ENCODE data around the gene GRIK4. TPM values are rescaled to one million over a fixed set of nuclear protein-coding genes. Genes with fewer than 3 reads are reported as not detected.

The GRIK4 gene
- total and polyA plus RNA-seq, 2 of the 4 experiments (the other 2 are of a cell fraction), result 0.18 to 0.38 TPM

GRCh38 chr11:120898568-120898967, 387.0 kb downstream of the GRIK4 start:
- Histone ChIP-seq H2BK120ac (ENCODE audit: low read depth, low read length) (no peak overlapping the region), H2BK5ac (ENCODE audit: low read depth, low read length, poor library complexity, severe bottlenecking) (no peak overlapping the region), H3K27ac (ENCODE audit: insufficient read depth, low read length) (no peak overlapping the region), H3K4ac (ENCODE audit: low read depth, low read length) (no peak overlapping the region), H2AK9ac (replicated peaks; ENCODE audit: low read depth, low read length, poor library complexity) (no peak overlapping the region), H3K36me3 (ENCODE audit: control insufficient read depth, insufficient read depth, low read length) (no peaks in the 10 kb centered on the region), H3K4me2 (ENCODE audit: low read depth, low read length) (no peak overlapping the region), H3K9ac (ENCODE audit: low read depth, low read length) (no peak overlapping the region), H3K27me3 (ENCODE audit: control insufficient read depth, insufficient read depth, low read length) (peaks cover 16% of the 10 kb centered on the region), H3K18ac (ENCODE audit: low read depth, low read length) (no peak overlapping the region), H3K9me3 (ENCODE audit: control insufficient read depth, insufficient read depth, low read length) (no peaks in the 10 kb centered on the region), H2AFZ (replicated peaks; ENCODE audit: low read length, poor library complexity) (no peak overlapping the region), H3K9me1 (ENCODE audit: insufficient read depth, low read length) (no peaks in the 10 kb centered on the region), H3K79me1 (ENCODE audit: low read depth in 1 of 2, low read length in 2 of 2) (no peaks in the 10 kb centered on the region), H3K23ac (ENCODE audit: low read depth, low read length) (no peak overlapping the region), H4K8ac (ENCODE audit: low read depth in 2 of 2, low read length in 2 of 2) (no peak overlapping the region), H3K4me1 (ENCODE audit: control insufficient read depth, insufficient read depth, low read length) (no peaks in the 10 kb centered on the region), H4K20me1 (ENCODE audit: insufficient read depth, low read length) (no peaks in the 10 kb centered on the region; the same call in 1 of the 2 replicates), H2BK15ac (ENCODE audit: low read depth, low read length) (no peak overlapping the region), H2BK20ac (ENCODE audit: low read depth, low read length) (no peak overlapping the region), H3K14ac (replicated peaks; ENCODE audit: low read depth, low read length) (no peak overlapping the region), H2AK5ac (ENCODE audit: low read depth, low read length) (no peak overlapping the region), H4K5ac (ENCODE audit: low read depth, low read length) (no peak overlapping the region), H3K4me3 (ENCODE audit: insufficient read depth, low read depth, low read length) (no peak overlapping the region), H4K91ac (ENCODE audit: insufficient read depth, low read depth, low read length) (no peak overlapping the region), H3K56ac (ENCODE audit: extremely low read depth, insufficient read depth, low read length) (no peak overlapping the region)
- DNase-seq (no peak), ATAC-seq (ENCODE audit: low read depth) (no peak)
- CTCF ChIA-PET, result interaction anchor here (1.4 kb wide), 1 partner anchor 14 kb away, joined by 4 read pairs; no protein-coding TSS in a partner anchor
- intact Hi-C loops (cut with micrococcal nuclease), result no loop called here
- no peak for TF ChIP-seq SMC3 (IDR thresholded peaks at IDR 0.05; ENCODE audit: low read depth, low read length)
- TF ChIP-seq CTCF (conservative IDR thresholded peaks at IDR 0.05; ENCODE audit: low read depth, low read length), result no peak
- no peak for TF ChIP-seq USF2 (IDR thresholded peaks at IDR 0.05; ENCODE audit: low read depth, low read length)
- no peak for TF ChIP-seq MXI1 (IDR thresholded peaks at IDR 0.05; ENCODE audit: borderline replicate concordance, low read depth, low read length)
- no peak for TF ChIP-seq MAZ (IDR thresholded peaks at IDR 0.05; ENCODE audit: borderline replicate concordance, low read depth, low read length)
- no peak for TF ChIP-seq BHLHE40 (IDR thresholded peaks at IDR 0.05; ENCODE audit: low read depth, low read length)
- TF ChIP-seq NFE2L2 (IDR thresholded peaks at IDR 0.05; ENCODE audit: low read depth, low read length), result no peak
- no peak for TF ChIP-seq POLR2A (IDR thresholded peaks at IDR 0.05; ENCODE audit: low read depth, low read length)
- TF ChIP-seq RCOR1 (IDR thresholded peaks at IDR 0.05; ENCODE audit: insufficient replicate concordance, low read length), result no peak
- 64% methylated on average over 3 of the region's 6 CpGs; no CpG with 5 or more reads in 1 of the 2 experiments for WGBS, 2 experiments (ENCODE audit: extremely low coverage in 2 of 2, insufficient read length in 1 of 2)
- BruUV-seq (replicated peaks), result no TSS peak
- dilution Hi-C loops (cut with HindIII; ENCODE audit: low sequenced_read_pairs, unreplicated experiment), result no loop called here
- in situ Hi-C loops (cut with MboI; ENCODE audit: low sequenced_read_pairs), result no loop called here
- POLR2A ChIA-PET (ENCODE audit: unreplicated experiment), result no interaction called here
